K562 (cell line): Measurements from ENCODE around the gene KIF18B. TPM values are rescaled to one million over a fixed set of nuclear protein-coding genes. Genes with fewer than 3 reads are reported as not detected.

Experiments
- ATAC-seq: fragments of 200-7000 bp; cut with Tn5 transposase; 3 replicates; pipeline ENCODE4 v1.9.1; 2020; ENCODE audit warnings: moderate library complexity
- BruUV-seq: library from RNA; stranded (reverse); fragments of 400-500 nt; replicated peaks from 2 replicates; lab custom pipeline; 2021; lab: Mats Ljungman, UMichigan
- CTCF ChIA-PET: fragments of 300-600 bp; formaldehyde crosslinking; extraction: SDS; loops from one replicate; lab custom pipeline; 2021; ENCODE audit warnings: low intra/inter-chr PET ratio; lab: Yijun Ruan, JAX
- POLR2A ChIA-PET: fragments of 300-600, 350-650 bp; sonication (Branson Sonifier 250); formaldehyde crosslinking; extraction: SDS; loops from one replicate; lab custom pipeline; 2021; ENCODE audit warnings: antibody characterized with exemption, inconsistent platforms; lab: Yijun Ruan, JAX
- DNase-seq, 4 experiments: peaks; one replicate each; pipeline versions ENCODE4 v3.0.0 to v3.0.0-alpha.2; 2011 to 2018; ENCODE audit warnings: low spot score in 3 of 4, mixed read lengths in 3 of 4; ENCODE audit errors: extremely low read depth in 1 of 4
- FAIRE-seq: peaks from 2 replicates; lab custom pipeline; 2011; peaks lifted over from hg19 to GRCh38; lab: Jason Lieb, UNC
- H2AFZ ChIP-seq: 2 replicates; pipeline ENCODE4 v1.6.0; 2011; ENCODE audit warnings: low read depth, low read length, control low read depth, inconsistent platforms
- H3K27ac ChIP-seq: fragments of 200-600 bp; 3 replicates; pipeline ENCODE4 v1.8.0; 2011; ENCODE audit warnings: low read depth, mild to moderate bottlenecking, control low read depth, inconsistent platforms, low read length, moderate library complexity, mixed read lengths; ENCODE audit errors: extremely low read depth
- H3K27me3 ChIP-seq, 2 experiments: fragments of 300-600 bp in 1 of 2; 2 replicates in 1 of 2; 3 replicates in 1 of 2; pipeline versions ENCODE4 v1.6.0 to v1.8.0; 2011; ENCODE audit warnings: inconsistent platforms in 2 of 2, low read length in 2 of 2, mild to moderate bottlenecking in 1 of 2, mixed read lengths in 1 of 2, moderate library complexity in 1 of 2; ENCODE audit not compliant: control insufficient read depth in 2 of 2, insufficient read depth in 2 of 2
- H3K36me3 ChIP-seq: fragments of 300-600 bp; 3 replicates; pipeline ENCODE4 v1.8.0; 2011; ENCODE audit warnings: mild to moderate bottlenecking, low read length, inconsistent platforms; ENCODE audit not compliant: control insufficient read depth, insufficient read depth
- H3K4me1 ChIP-seq, 2 experiments: fragments of 200-600 bp in 1 of 2; replicated peaks in 1 of 2; 2 replicates in 1 of 2; 3 replicates in 1 of 2; pipeline versions ENCODE4 v1.5.1 to v1.8.0; 2011; ENCODE audit warnings: inconsistent platforms in 2 of 2, low read length in 2 of 2, mild to moderate bottlenecking in 1 of 2, mixed read lengths in 1 of 2, moderate library complexity in 1 of 2; ENCODE audit not compliant: control insufficient read depth in 2 of 2, insufficient read depth in 2 of 2
- H3K4me2 ChIP-seq: 2 replicates; pipeline ENCODE4 v1.6.1; 2011; ENCODE audit warnings: low read length, control low read depth, inconsistent platforms, mixed read lengths; ENCODE audit not compliant: insufficient read depth
- H3K4me3 ChIP-seq: fragments of 200-600 bp; sonication (generic), shearing (Covaris generic); 2 replicates; pipeline ENCODE4 v1.5.1; 2016; ENCODE audit warnings: control low read depth, inconsistent platforms
- H3K79me2 ChIP-seq: fragments of 200-600 bp; 3 replicates; pipeline ENCODE4 v1.8.0; 2011; ENCODE audit warnings: low read length, inconsistent platforms; ENCODE audit not compliant: control insufficient read depth, insufficient read depth
- H3K9ac ChIP-seq, 2 experiments: 2 replicates each; pipeline versions ENCODE4 v1.6.0 to v1.6.1; 2011; ENCODE audit warnings: low read depth in 2 of 2, low read length in 2 of 2, control low read depth in 1 of 2, inconsistent platforms in 1 of 2, mild to moderate bottlenecking in 1 of 2, mixed read lengths in 1 of 2; ENCODE audit not compliant: insufficient read depth in 1 of 2
- H3K9me1 ChIP-seq: one replicate; pipeline ENCODE4 v1.6.0; 2011; ENCODE audit warnings: inconsistent platforms, mild to moderate bottlenecking, low read length, moderate library complexity; ENCODE audit not compliant: control insufficient read depth, insufficient read depth
- H3K9me3 ChIP-seq: replicated peaks from 2 replicates; pipeline ENCODE4 v1.5.1; 2011; ENCODE audit warnings: low read depth, low read length, inconsistent platforms; ENCODE audit not compliant: control insufficient read depth, insufficient read depth
- H4K20me1 ChIP-seq: replicated peaks from 2 replicates; pipeline ENCODE4 v1.6.1; 2011; ENCODE audit warnings: low read length, inconsistent platforms, mixed read lengths; ENCODE audit not compliant: control insufficient read depth, insufficient read depth
- BHLHE40 ChIP-seq: IDR thresholded peaks from 2 replicates; pipeline ENCODE4 v1.6.1; 2011; ENCODE audit warnings: low read length, improper control_type of control experiment
- CBFA2T2 ChIP-seq: fragments of 450-650 bp; conservative IDR thresholded peaks from 2 replicates; pipeline ENCODE4 v1.6.1; 2017; ENCODE audit warnings: mild to moderate bottlenecking
- CBFA2T3 ChIP-seq: fragments of 450-650 bp; IDR thresholded peaks from 2 replicates; pipeline ENCODE4 v1.6.1; 2017
- MEIS2 ChIP-seq: fragments of 450-650 bp; IDR thresholded peaks from 2 replicates; pipeline ENCODE4 v1.6.1; 2014; ENCODE audit warnings: mild to moderate bottlenecking; ENCODE audit not compliant: partially characterized antibody
- NR2C2 ChIP-seq, 2 experiments: fragments of 200-800 bp in 1 of 2; sonication (Bioruptor generic) in 1 of 2; sonication (generic) in 1 of 2; formaldehyde crosslinking in 1 of 2; IDR thresholded peaks; 2 replicates each; pipeline versions ENCODE4 v1.6.1 to v1.8.0; 2016 to 2022; ENCODE audit warnings: mild to moderate bottlenecking in 1 of 2, missing compliant biosample characterization in 1 of 2, missing genetic modification characterization in 1 of 2, missing genetic modification reagents in 1 of 2
- PKNOX1 ChIP-seq: fragments of 450-650 bp; IDR thresholded peaks from 2 replicates; pipeline ENCODE4 v1.6.1; 2016
- SMARCC2 ChIP-seq: fragments of 450-650 bp; IDR thresholded peaks from 2 replicates; pipeline ENCODE4 v1.6.1; 2017; ENCODE audit warnings: antibody characterized with exemption, moderate library complexity, mild to moderate bottlenecking, low read depth
- TFAP4 ChIP-seq: sonication (generic); formaldehyde crosslinking; IDR thresholded peaks from 2 replicates; pipeline ENCODE4 v1.8.0; 2022; ENCODE audit warnings: missing genetic modification reagents, mild to moderate bottlenecking, moderate library complexity, borderline replicate concordance
- WGBS: fragments of 100-300 bp; shearing (Covaris generic); methylation state at CpG from one replicate; pipeline ENCODE4 v1.1.6; 2016; ENCODE audit warnings: low coverage, mixed read lengths; ENCODE audit not compliant: insufficient coverage; ENCODE audit errors: missing lambda C conversion rate; 5-methylcytosine and 5-hydroxymethylcytosine counted together
- in situ Hi-C: fragments of 300-500 bp; cut with MboI; formaldehyde crosslinking; loops from 4 replicates; pipeline ENCODE4 v1.15.0; 2018; ENCODE audit warnings: inconsistent platforms, mixed read lengths
- intact Hi-C: fragments of 100-400 bp; cut with micrococcal nuclease; formaldehyde crosslinking; loops from 2 replicates; pipeline ENCODE4 v1.14.2; 2022
- polyA plus RNA-seq, 8 experiments: library from polyadenylated mRNA; depleted of rRNA in 4 of 8; stranded (reverse) in 5 of 8; unstranded in 3 of 8; fragments of >200 nt; fragmentation: Nextera tagmentation in 2 of 8; fragmentation: Illumina TruSeq in 1 of 8; extraction: Ambion mirVana in 2 of 8; extraction: Trizol in 1 of 8; gene quantifications; 2 replicates each; pipeline versions ENCODE4 v1.2.1 to v1.2.3, GENCODE V29; 2011 to 2014; ENCODE audit warnings: inconsistent platforms in 1 of 8, missing spikeins in 1 of 8
- total RNA-seq, 7 experiments: library from RNA; depleted of rRNA in 6 of 7; stranded (reverse); fragments of >200 nt in 6 of 7; fragmentation: Illumina TruSeq in 2 of 7; extraction: Trizol in 2 of 7; gene quantifications; 2 replicates each; pipeline versions ENCODE4 v1.2.1 to v1.2.3, GENCODE V29; 2011 to 2021; ENCODE audit warnings: low replicate concordance in 1 of 7

KIF18B gene
- total and polyA plus RNA-seq, 9 of the 15 experiments (the other 6 are each of a cell fraction or from before 2014, with no cell fraction given) = 2.0 to 42.8 (median 13.2) TPM

GRCh38 chr17:44976206-44976605 is 28.6 kb upstream of the KIF18B start:
- peak; percentile 72 for ATAC-seq
- BruUV-seq = no TSS peak

More at GRCh38 chr17:44976206-44976605, 28.6 kb upstream of the KIF18B start:
- Histone ChIP-seq H3K9me1 (no peaks in the 10 kb centered on the region), H3K9ac (peak overlapping the region in 1 of 2 experiments; percentile 37; a peak in 1 of 4 replicates), H3K79me2 (no peaks in the 10 kb centered on the region), H3K36me3 (no peaks in the 10 kb centered on the region), H3K9me3 (no peaks in the 10 kb centered on the region), H3K4me2 (no peak overlapping the region), H2AFZ (no peak overlapping the region), H4K20me1 (peaks cover 8% of the 10 kb centered on the region), H3K4me3 (no peak overlapping the region), H3K27ac (no peak overlapping the region), H3K4me1 (peaks cover 3 to 12% of the 10 kb centered on the region in 2 experiments; a peak in 4 of 5 replicates), H3K27me3 (peaks cover 33 to 67% of the 10 kb centered on the region in 2 experiments)
- DNase-seq (peak in 1 of 4 experiments; percentile 34), FAIRE-seq (no peak)
- peak; percentile 20 for TF ChIP-seq MEIS2
- TF ChIP-seq PKNOX1 = peak; percentile 67
- TF ChIP-seq NR2C2 (CRISPR knock-in tag; IDR thresholded peaks at IDR 0.05) = no peak
- no peak for TF ChIP-seq NR2C2 (tag; IDR thresholded peaks at IDR 0.05)
- TF ChIP-seq TFAP4 (CRISPR knock-in tag) = peak; percentile 87
- peak; percentile 23; the same call in 1 of the 2 replicates for TF ChIP-seq CBFA2T2
- no peak for TF ChIP-seq SMARCC2
- TF ChIP-seq CBFA2T3 = peak; percentile 48
- peak; percentile 46; the same call in 1 of the 2 replicates for TF ChIP-seq BHLHE40
- intact Hi-C loops (no loop called here), in situ Hi-C loops (no loop called here)
- ChIA-PET POLR2A (interaction anchor here (0.6 to 0.7 kb wide), 3 partner anchors 21 to 172 kb away, joined by 3 read pairs; no protein-coding TSS in a partner anchor), CTCF (no interaction called here)
- WGBS = 1% methylated on average over 13 of the region's 13 CpGs
